IMR-90 (cell line): ENCODE results near the gene DCDC2B. TPM values are rescaled to one million over a fixed set of nuclear protein-coding genes. Genes with fewer than 3 reads are reported as not detected.

Experiments used
- CHD1 ChIP-seq: IDR thresholded peaks from 2 replicates; pipeline ENCODE4 v1.6.1; 2012; ENCODE audit warnings: low read depth, low read length, improper control_type of control experiment
- MAFK ChIP-seq: IDR thresholded peaks from 2 replicates; pipeline ENCODE4 v1.6.1; 2012; ENCODE audit warnings: low read depth, low read length, improper control_type of control experiment
- POLR2A ChIP-seq: IDR thresholded peaks from 2 replicates; pipeline ENCODE4 v1.6.1; 2012; ENCODE audit warnings: mild to moderate bottlenecking, low read depth, low read length
- polyA plus RNA-seq, 3 experiments: library from polyadenylated mRNA; depleted of rRNA; stranded (reverse); fragments of >200 nt; gene quantifications; 2 replicates each; pipeline ENCODE4 v1.2.3, GENCODE V29; 2012; ENCODE audit warnings: low replicate concordance in 1 of 3
- total RNA-seq: library from RNA; depleted of rRNA; stranded (reverse); fragments of >200 nt; gene quantifications from 2 replicates; pipeline ENCODE4 v1.2.3, GENCODE V29; 2012
- TF ChIP-seq, protein P1 (sequence below): fragments of 150-350 bp; IDR thresholded peaks from 2 replicates; pipeline ENCODE4 v1.6.1; 2017; ENCODE audit warnings: mild to moderate bottlenecking, antibody characterized with exemption, low read length, low read depth

Gene DCDC2B
- total and polyA plus RNA-seq, 2 of the 4 experiments (the other 2 are of a cell fraction) = not detected

DNA sequence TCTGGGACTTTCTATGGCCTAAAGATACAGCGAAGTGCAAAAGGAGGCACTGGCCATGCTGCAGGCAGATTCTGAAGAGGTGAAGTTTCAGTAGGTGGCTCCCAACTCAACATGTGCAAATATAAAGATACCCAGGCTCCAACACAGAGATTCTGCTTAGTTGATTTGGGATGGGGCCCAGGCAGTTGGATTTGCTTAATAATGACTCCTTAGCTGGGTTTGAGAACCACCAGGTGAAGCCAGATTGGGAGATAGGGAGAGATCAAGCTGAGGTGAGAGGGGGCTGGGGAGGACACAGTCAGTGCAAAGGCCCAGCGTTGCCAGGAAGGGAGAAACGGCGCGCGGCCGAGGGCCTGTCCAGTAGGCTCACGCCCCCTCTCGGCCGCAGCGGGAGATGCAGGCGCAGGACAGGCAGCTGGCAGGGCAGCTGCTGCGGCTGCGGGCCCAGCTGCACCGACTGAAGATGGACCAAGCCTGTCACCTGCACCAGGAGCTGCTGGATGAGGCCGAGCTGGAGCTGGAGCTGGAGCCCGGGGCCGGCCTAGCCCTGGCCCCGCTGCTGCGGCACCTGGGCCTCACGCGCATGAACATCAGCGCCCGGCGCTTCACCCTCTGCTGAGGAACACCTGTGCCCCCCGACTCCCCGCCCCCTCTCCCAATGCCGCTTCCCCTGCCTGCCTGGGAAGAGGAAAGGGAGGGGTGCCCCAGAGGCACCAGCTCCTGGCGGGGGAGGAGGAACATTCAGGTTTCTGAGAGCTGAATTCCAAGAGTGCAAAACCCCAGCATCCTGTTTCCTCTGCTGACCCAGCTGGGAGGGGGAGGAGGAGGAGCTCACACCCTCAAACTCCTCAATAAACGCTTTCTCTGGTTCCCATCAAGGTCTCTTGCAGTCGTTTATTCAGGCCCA, 39.3 kb downstream of the DCDC2B start (continued):
- TF ChIP-seq, protein P1, sequence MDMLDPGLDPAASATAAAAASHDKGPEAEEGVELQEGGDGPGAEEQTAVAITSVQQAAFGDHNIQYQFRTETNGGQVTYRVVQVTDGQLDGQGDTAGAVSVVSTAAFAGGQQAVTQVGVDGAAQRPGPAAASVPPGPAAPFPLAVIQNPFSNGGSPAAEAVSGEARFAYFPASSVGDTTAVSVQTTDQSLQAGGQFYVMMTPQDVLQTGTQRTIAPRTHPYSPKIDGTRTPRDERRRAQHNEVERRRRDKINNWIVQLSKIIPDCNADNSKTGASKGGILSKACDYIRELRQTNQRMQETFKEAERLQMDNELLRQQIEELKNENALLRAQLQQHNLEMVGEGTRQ = no peak
- TF ChIP-seq MAFK (no peak), CHD1 (no peak), POLR2A (no peak)
